Stimulated activated effector memory CD8-positive, alpha-beta T cell treated with anti-CD3 and anti-CD28 coated beads, Interleukin-12 subunit alpha, Interleukin-12 subunit beta, amount 100 ng/mL, for 72 hours (primary cell): ENCODE data around the gene CCN5.

Source experiments
- ATAC-seq: fragments of 150-1000 bp; cut with Tn5 transposase; 2 replicates; pipeline ENCODE4 v1.10.0; 2021
- DNase-seq, 2 donors: peaks; one replicate each; pipeline ENCODE4 v3.0.0; 2021 to 2022; ENCODE audit warnings: low spot score in 2 of 2
- H3K27ac Mint-ChIP-seq: one replicate; pipeline ENCODE4 v1.8.0; 2022; ENCODE audit warnings: mild to moderate bottlenecking, mixed read lengths
- H3K36me3 Mint-ChIP-seq: one replicate; pipeline ENCODE4 v1.8.0; 2022; ENCODE audit warnings: mild to moderate bottlenecking, mixed read lengths
- H3K4me1 Mint-ChIP-seq: one replicate; pipeline ENCODE4 v1.8.0; 2022; ENCODE audit warnings: mixed read lengths
- H3K4me3 Mint-ChIP-seq: one replicate; pipeline ENCODE4 v1.8.0; 2022; ENCODE audit warnings: mild to moderate bottlenecking, mixed read lengths
- H3K9me3 Mint-ChIP-seq: one replicate; pipeline ENCODE4 v1.8.0; 2022; ENCODE audit warnings: mixed read lengths

CCN5 gene

DNA sequence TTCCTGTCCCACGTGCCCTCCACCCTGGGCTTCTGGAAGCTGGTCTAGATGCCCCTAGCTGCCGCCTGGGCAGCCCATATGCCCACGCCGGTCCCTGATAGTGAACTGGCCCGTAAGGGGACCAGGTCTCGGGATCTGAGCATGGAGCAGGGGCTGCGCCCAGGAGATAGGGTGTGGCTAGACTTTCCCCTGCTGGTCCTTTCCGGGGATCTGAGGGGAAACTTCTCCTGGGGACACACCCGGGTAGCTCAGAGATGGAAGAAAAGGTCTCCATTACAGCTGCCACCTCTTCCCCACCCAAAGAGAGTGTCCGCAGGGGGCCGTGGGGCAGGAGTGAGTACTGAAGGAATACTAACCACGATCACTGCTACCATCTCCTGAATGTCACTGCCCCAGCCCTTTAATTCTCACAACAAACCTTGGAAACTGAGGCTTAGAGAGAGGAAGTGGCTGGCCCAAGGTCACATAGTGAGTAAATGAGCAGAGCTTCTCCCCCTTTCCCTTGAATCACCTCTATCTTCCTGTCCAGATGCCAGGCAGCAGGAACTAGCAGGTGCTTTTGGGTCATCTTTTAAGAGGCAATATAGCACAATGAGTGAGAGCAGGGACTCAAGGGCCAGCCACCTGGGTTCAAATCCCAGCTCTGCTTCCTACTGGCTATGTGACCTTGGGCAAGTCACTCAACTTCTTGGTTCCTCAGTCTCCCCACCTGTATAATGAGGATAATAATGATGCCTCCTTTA lies 11.8 kb upstream of the CCN5 start:
- Mint-ChIP-seq H3K9me3 (no peaks in the 10 kb centered on the region), H3K27ac (no peak overlapping the region), H3K4me1 (no peaks in the 10 kb centered on the region), H3K4me3 (no peak overlapping the region), H3K36me3 (no peaks in the 10 kb centered on the region)
- ATAC-seq (no peak), DNase-seq (no peak)

GRCh38 chr20:44703956-44704488 lies 11.1 kb upstream of the CCN5 start:
- Mint-ChIP-seq H3K4me1 (no peaks in the 10 kb centered on the region), H3K36me3 (no peaks in the 10 kb centered on the region), H3K27ac (no peak overlapping the region), H3K4me3 (no peak overlapping the region), H3K9me3 (no peaks in the 10 kb centered on the region)
- no peak for ATAC-seq
- DNase-seq, result no peak

- Mint-ChIP-seq H3K9me3 (no peaks in the 10 kb centered on the region), H3K4me3 (no peak overlapping the region), H3K27ac (no peak overlapping the region), H3K36me3 (no peaks in the 10 kb centered on the region), H3K4me1 (no peaks in the 10 kb centered on the region)
- DNase-seq, result no peak
- ATAC-seq, result no peak
These were observed 10.6 kb upstream of the CCN5 start for GRCh38 chr20:44704551-44704971.

- DNase-seq (no peak), ATAC-seq (no peak)
- Mint-ChIP-seq H3K27ac (no peak overlapping the region), H3K4me3 (no peak overlapping the region), H3K4me1 (no peaks in the 10 kb centered on the region), H3K9me3 (no peaks in the 10 kb centered on the region), H3K36me3 (no peaks in the 10 kb centered on the region)
These were observed 9.6 kb upstream of the CCN5 start for GRCh38 chr20:44705364-44706094.

DNA sequence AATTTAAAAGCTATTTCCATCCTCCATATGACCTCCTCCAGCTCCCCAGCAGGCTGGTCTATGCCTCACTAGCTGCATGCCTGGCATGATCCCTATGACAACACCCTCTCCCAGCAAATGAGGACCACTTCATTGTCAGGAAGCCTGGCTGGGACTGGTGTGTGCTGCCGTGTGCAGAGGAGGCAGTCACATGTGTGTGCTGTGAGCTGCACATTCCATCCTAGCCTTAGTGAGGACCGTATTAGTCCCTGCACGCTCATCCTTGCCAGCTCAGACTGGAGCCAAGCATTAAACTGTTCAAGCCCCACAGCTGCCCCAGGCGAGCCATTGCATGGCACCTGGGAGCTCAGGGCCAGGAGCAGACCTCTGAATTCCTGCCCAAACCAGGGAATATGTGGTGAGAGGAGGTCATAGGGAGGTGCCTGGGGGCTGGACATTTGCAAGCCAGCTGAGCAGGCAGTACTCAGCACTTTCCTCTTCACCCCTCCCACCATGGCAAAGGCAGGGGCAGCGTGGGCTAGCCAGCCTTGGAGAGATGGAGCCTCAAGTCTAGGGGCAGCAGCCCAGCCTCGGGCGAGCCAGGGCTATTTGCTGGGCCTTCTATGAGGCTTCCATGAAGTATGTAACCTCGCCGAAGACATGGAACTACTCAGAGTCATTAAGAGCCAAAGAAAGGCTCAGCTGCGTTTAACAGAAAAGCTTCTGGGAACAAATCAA lies 8.7 kb upstream of the CCN5 start:
- Mint-ChIP-seq H3K9me3 (no peaks in the 10 kb centered on the region), H3K4me1 (no peaks in the 10 kb centered on the region), H3K4me3 (no peak overlapping the region), H3K27ac (no peak overlapping the region), H3K36me3 (no peaks in the 10 kb centered on the region)
- DNase-seq, result no peak
- ATAC-seq, result peak; percentile 21

GRCh38 chr20:44707018-44707579 lies 8.1 kb upstream of the CCN5 start:
- DNase-seq, result no peak
- no peaks in the 10 kb centered on the region for H3K36me3 Mint-ChIP-seq

GRCh38 chr20:44709380-44709779 lies 5.8 kb upstream of the CCN5 start:
- Mint-ChIP-seq H3K9me3 (no peaks in the 10 kb centered on the region), H3K4me1 (no peaks in the 10 kb centered on the region), H3K4me3 (no peak overlapping the region), H3K36me3 (no peaks in the 10 kb centered on the region), H3K27ac (no peak overlapping the region)
- DNase-seq (no peak), ATAC-seq (no peak)

More at GRCh38 chr20:44707018-44707579, 8.1 kb upstream of the CCN5 start:
- Mint-ChIP-seq H3K9me3 (no peaks in the 10 kb centered on the region), H3K4me1 (no peaks in the 10 kb centered on the region), H3K4me3 (no peak overlapping the region), H3K27ac (no peak overlapping the region)
- no peak for ATAC-seq

GRCh38 chr20:44709797-44710196 lies 5.4 kb upstream of the CCN5 start:
- H3K4me1 Mint-ChIP-seq, result no peaks in the 10 kb centered on the region
- H3K9me3 Mint-ChIP-seq, result no peaks in the 10 kb centered on the region
- no peak overlapping the region for H3K4me3 Mint-ChIP-seq
- DNase-seq (no peak), ATAC-seq (no peak)
- no peak overlapping the region for H3K27ac Mint-ChIP-seq
- no peaks in the 10 kb centered on the region for H3K36me3 Mint-ChIP-seq

DNA sequence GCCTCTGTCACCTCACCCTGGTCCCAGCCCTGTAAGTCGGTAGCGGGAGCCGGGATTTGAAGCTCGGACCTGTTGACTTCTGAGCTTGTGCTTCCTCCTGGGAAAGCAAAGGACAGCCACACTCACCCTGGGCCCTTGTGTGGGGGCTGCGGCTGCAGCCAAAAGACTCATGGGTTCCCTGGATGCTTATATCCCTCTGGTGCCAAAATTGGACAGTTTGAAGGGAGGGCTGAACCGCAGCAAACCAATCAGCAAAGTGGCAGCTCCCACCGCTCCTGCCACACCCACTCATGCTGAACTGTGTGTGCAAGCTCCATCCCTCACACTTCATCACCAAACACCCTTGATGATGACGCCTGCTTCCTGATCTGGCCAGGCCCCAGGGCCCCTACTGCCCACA lies 3.9 kb upstream of the CCN5 start:
- ATAC-seq, result no peak
- Mint-ChIP-seq H3K4me1 (no peaks in the 10 kb centered on the region), H3K9me3 (no peaks in the 10 kb centered on the region), H3K36me3 (no peaks in the 10 kb centered on the region), H3K27ac (no peak overlapping the region), H3K4me3 (no peak overlapping the region)
- DNase-seq, result no peak

- DNase-seq (no peak), ATAC-seq (no peak)
- H3K9me3 Mint-ChIP-seq, result no peaks in the 10 kb centered on the region
- H3K4me3 Mint-ChIP-seq, result no peak overlapping the region
- H3K4me1 Mint-ChIP-seq, result no peaks in the 10 kb centered on the region
- no peaks in the 10 kb centered on the region for H3K36me3 Mint-ChIP-seq
- H3K27ac Mint-ChIP-seq, result no peak overlapping the region
These were observed 968 bp upstream of the CCN5 start for GRCh38 chr20:44714102-44714700.

DNA sequence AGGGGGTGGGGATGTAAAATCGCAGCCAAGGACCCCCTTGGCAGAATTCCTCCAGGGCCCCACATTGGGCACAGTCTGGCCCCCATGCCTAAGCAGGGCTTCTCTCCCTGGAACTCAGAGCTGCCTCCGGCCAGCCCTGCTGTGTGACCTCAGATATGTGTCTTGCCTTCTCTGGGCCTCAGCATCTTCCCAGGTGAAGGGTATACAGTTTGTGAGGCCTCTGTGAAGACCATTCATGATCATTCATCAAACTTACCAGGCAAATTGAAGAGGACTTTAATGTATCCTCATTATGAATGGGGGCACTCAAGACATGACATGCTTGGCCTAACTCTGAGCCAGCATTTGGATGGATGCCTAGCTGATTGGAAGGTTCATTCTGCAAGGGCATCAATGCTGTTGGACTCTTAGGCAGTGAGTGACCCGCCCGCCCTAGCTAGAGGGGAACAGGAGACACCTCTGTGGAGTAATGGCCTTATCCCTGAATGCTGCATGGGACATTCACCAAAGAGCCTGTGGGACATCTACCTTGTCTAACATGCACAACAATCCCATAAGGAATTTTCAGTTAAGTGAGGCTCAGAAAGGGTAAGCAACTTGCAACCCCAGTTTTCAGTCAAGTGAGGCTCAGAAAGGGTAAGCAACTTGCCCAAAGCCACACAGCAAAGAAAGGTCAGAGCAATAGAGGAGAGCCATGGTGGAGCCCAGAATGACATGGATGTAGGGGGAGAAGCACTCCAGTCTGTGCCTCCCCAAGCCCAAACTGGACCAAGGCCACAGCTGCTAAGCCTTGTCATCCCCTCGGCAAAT lies 535 bp downstream of the CCN5 start:
- H3K4me3 Mint-ChIP-seq, result no peak overlapping the region
- ATAC-seq, result no peak
- H3K9me3 Mint-ChIP-seq, result no peaks in the 10 kb centered on the region
- no peaks in the 10 kb centered on the region for H3K36me3 Mint-ChIP-seq
- no peak for DNase-seq
- H3K4me1 Mint-ChIP-seq, result no peaks in the 10 kb centered on the region
- no peak overlapping the region for H3K27ac Mint-ChIP-seq

DNA sequence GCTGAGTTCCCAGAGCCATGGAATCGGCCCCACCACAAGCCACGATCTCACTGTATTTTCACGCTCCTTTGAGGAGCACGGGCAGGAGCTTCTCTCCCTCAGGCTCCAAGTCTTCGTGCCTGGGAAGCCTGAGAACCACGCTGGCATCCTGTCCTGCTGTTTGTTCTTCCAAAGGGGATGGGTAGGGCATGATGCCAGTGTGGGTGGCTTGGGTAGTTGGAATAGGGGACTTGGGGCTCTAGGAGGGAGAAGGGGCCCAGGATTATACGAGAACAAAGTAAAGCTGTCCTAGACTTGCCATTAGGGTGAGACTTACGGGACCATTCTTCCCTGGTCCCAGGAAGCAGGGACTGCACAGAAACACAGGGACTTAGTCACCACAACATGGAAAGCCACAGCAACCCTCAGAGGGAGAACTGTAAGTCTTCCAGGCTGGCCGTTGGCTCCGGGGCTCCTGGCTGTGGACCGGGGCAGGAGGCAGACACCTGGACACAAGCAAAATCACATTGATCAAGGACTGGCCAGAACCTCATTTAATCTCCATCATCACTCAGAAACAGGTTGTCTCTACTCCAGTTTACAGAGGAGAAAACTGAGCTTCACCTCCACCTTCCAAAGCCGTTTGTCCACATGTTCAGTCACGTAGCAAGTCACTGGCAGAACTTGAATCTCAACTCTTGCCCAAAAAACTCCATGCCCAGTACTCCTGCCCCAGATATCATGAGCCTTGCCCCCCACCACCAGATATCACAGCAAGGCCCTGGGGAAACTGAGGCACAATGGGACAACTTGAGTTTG lies 1.3 kb downstream of the CCN5 start:
- DNase-seq (no peak), ATAC-seq (no peak)
- Mint-ChIP-seq H3K9me3 (no peaks in the 10 kb centered on the region), H3K4me1 (no peaks in the 10 kb centered on the region), H3K36me3 (no peaks in the 10 kb centered on the region), H3K27ac (no peak overlapping the region), H3K4me3 (no peak overlapping the region)

DNA sequence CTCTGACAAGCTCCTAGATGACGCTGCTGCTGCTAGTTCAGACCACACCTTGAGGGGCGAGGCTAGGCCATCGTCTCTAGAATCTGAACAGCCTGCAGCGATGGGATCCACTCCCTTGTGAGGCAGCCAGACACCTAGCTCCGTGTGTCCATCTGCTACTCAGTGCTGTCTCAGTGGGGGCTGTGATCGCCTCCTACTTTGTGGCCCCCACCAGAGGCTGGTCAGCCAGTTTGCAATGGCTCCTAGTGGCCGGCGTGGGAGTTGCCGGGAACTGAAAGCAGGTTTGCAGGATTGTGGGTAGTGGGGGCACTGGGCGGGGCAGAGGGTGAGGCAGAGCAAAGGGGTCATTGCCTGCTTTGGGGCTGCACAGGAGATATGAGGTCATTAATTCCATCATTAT lies 2.8 kb downstream of the CCN5 start:
- Mint-ChIP-seq H3K4me3 (no peak overlapping the region), H3K36me3 (no peaks in the 10 kb centered on the region), H3K27ac (no peak overlapping the region), H3K4me1 (no peaks in the 10 kb centered on the region), H3K9me3 (no peaks in the 10 kb centered on the region)
- ATAC-seq, result no peak
- no peak for DNase-seq

DNA sequence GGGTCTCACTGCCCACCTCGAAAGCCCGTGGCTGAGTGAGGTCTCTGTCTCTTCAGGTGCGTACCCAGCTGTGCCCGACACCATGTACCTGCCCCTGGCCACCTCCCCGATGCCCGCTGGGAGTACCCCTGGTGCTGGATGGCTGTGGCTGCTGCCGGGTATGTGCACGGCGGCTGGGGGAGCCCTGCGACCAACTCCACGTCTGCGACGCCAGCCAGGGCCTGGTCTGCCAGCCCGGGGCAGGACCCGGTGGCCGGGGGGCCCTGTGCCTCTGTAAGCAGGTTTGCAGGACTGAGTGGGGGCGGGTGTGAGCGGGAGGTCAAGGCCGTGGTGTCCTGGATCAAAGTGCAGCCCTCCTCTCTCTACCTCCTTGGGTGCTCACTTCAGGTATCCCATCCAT lies 4.7 kb downstream of the CCN5 start:
- Mint-ChIP-seq H3K36me3 (no peaks in the 10 kb centered on the region), H3K27ac (no peak overlapping the region), H3K4me3 (no peak overlapping the region), H3K4me1 (no peaks in the 10 kb centered on the region), H3K9me3 (no peaks in the 10 kb centered on the region)
- ATAC-seq, result no peak
- no peak for DNase-seq
